Calu3 (cell line): ENCODE results near the gene RPGRIP1L. TPM values are rescaled to one million over a fixed set of nuclear protein-coding genes. Genes with fewer than 3 reads are reported as not detected.

ENCODE experiments used
- BruUV-seq: library from RNA; stranded (reverse); fragments of 400-500 nt; replicated peaks from 2 replicates; lab custom pipeline; 2021; lab: Mats Ljungman, UMichigan
- CTCF ChIA-PET: fragments of 300-600 bp; sonication (Branson Sonifier 250); formaldehyde crosslinking; loops from one replicate; lab custom pipeline; 2022; ENCODE audit warnings: antibody characterized with exemption; lab: Charles Lee
- DNase-seq: peaks from one replicate; pipeline ENCODE4 v3.0.0; 2022
- H3K27ac Mint-ChIP-seq: one replicate; pipeline ENCODE4 v1.8.0; 2022; ENCODE audit warnings: mixed read lengths; ENCODE audit not compliant: unreplicated experiment
- H3K27me3 Mint-ChIP-seq: one replicate; pipeline ENCODE4 v1.8.0; 2022; ENCODE audit warnings: mixed read lengths; ENCODE audit not compliant: unreplicated experiment
- H3K36me3 Mint-ChIP-seq: one replicate; pipeline ENCODE4 v1.8.0; 2022; ENCODE audit warnings: mild to moderate bottlenecking, moderate library complexity, mixed read lengths; ENCODE audit not compliant: insufficient read depth, unreplicated experiment
- H3K4me1 Mint-ChIP-seq: one replicate; pipeline ENCODE4 v1.8.0; 2022; ENCODE audit warnings: mild to moderate bottlenecking, low read depth, mixed read lengths; ENCODE audit not compliant: unreplicated experiment
- H3K4me3 Mint-ChIP-seq: one replicate; pipeline ENCODE4 v1.8.0; 2022; ENCODE audit warnings: mild to moderate bottlenecking, low read depth, moderate library complexity, mixed read lengths; ENCODE audit not compliant: unreplicated experiment
- H3K9me3 Mint-ChIP-seq: one replicate; pipeline ENCODE4 v1.8.0; 2022; ENCODE audit warnings: low read depth, mixed read lengths; ENCODE audit not compliant: unreplicated experiment
- CTCF ChIP-seq: fragments of 200-600 bp; IDR thresholded peaks from one replicate; pipeline ENCODE4 v1.8.0; 2022; ENCODE audit warnings: antibody characterized with exemption; ENCODE audit not compliant: unreplicated experiment
- intact Hi-C: fragments of 100-400 bp; cut with micrococcal nuclease; formaldehyde crosslinking; loops from one replicate; pipeline ENCODE4 v1.10.0; 2022; ENCODE audit not compliant: unreplicated experiment
- total RNA-seq: library from RNA; stranded (reverse); gene quantifications from 2 replicates; pipeline ENCODE4 v1.2.3, GENCODE V29; 2022

RPGRIP1L gene
- total RNA-seq, 1 experiment from 2014 or later, result 16.6 TPM

DNA sequence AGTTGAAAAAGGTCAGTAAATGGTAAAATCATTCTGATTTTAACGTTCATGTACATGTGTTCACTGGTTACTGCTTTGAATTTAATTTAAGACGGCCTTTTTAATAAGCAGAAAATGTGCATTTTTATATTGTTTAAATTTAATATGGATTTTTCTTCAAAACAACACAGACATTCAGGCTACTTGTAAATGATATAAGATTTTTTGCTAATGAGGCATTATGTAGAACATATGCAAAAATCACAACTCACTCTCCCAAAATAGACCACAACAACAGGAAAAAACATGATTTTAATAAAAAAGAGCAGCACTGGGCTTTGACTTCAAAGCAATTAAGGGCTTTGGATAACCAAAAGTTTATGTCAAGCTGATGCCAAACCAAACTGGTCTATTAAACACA, 22.3 kb downstream of the RPGRIP1L start:
- Mint-ChIP-seq H3K36me3 (no peaks in the 10 kb centered on the region), H3K27ac (no peak overlapping the region), H3K4me1 (no peaks in the 10 kb centered on the region), H3K27me3 (no peaks in the 10 kb centered on the region), H3K4me3 (no peak overlapping the region), H3K9me3 (no peaks in the 10 kb centered on the region)
- DNase-seq, result no peak
- BruUV-seq, result no TSS peak
- no peak for TF ChIP-seq CTCF
- CTCF ChIA-PET, result no interaction called here
- intact Hi-C loops, result no loop called here

DNA sequence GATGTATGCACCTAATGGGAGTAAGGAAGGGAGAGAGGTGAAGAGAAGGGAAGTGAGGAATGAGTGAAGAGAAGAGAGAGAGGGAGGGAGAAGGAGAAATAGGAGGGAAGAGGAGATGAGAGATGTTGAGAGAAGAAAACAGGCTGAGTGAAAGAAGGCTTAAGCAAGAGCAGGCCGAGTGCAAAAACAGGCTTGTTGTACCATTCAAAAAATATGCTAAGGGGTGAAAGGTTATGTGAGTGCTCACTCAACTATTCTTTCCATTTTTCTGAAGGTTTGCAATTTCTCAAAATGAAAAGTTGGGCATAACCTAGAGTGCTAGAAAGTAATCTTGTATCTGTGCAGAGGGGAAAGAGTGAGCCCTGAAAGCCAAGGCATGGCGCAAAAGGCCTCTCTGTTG, 22.9 kb downstream of the RPGRIP1L start:
- no peaks in the 10 kb centered on the region for H3K27me3 Mint-ChIP-seq
- no peaks in the 10 kb centered on the region for H3K9me3 Mint-ChIP-seq
- DNase-seq, result no peak
- intact Hi-C loops, result no loop called here
- CTCF ChIA-PET, result no interaction called here
- no peak for TF ChIP-seq CTCF
- no peak overlapping the region for H3K27ac Mint-ChIP-seq
- H3K4me3 Mint-ChIP-seq, result no peak overlapping the region
- H3K4me1 Mint-ChIP-seq, result no peaks in the 10 kb centered on the region
- no peaks in the 10 kb centered on the region for H3K36me3 Mint-ChIP-seq
- no TSS peak for BruUV-seq

DNA sequence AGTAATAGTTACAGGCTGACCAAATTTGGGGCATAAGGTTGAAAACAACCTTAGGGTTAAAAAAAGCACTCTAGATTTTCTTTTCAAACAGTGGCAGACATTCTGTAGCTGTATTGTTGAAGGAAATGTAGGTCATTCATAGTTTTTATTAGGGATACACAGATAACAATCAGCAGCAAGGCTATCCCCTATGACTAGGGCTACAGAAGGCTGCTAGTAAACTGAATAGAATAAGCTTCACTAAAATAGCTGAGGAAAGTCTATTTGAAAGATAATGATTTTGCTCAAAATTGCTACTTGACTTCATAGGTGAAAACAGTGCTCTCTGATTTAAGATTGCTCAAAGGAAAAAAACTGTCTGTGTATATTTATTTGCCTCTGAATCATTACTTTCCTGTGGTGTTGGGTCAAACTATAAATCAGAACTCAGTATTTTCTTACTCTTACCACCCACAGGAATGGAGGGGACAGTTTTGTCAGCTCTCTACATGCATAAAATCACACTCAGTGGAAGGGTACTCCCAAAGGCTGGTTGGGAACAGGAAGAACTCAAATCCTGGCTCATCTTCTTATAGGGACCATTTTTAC, 24.8 kb downstream of the RPGRIP1L start:
- DNase-seq, result no peak
- intact Hi-C loops, result no loop called here
- no TSS peak for BruUV-seq
- Mint-ChIP-seq H3K27ac (no peak overlapping the region), H3K36me3 (no peaks in the 10 kb centered on the region), H3K4me3 (no peak overlapping the region), H3K27me3 (no peaks in the 10 kb centered on the region), H3K4me1 (no peaks in the 10 kb centered on the region), H3K9me3 (no peaks in the 10 kb centered on the region)
- CTCF ChIA-PET, result interaction anchor here (0.7 kb wide), 1 partner anchor 199 kb away, joined by 4 read pairs; no protein-coding TSS in a partner anchor
- no peak for TF ChIP-seq CTCF

GRCh38 chr16:53678155-53678554, 25.5 kb downstream of the RPGRIP1L start:
- H3K4me1 Mint-ChIP-seq, result no peaks in the 10 kb centered on the region
- CTCF ChIA-PET, result interaction anchor here (0.7 kb wide), 1 partner anchor 198 kb away, joined by 4 read pairs; no protein-coding TSS in a partner anchor
- no peaks in the 10 kb centered on the region for H3K27me3 Mint-ChIP-seq
- DNase-seq, result no peak
- intact Hi-C loops, result no loop called here
- no TSS peak for BruUV-seq
- no peaks in the 10 kb centered on the region for H3K9me3 Mint-ChIP-seq
- H3K4me3 Mint-ChIP-seq, result no peak overlapping the region
- no peak for TF ChIP-seq CTCF
- H3K36me3 Mint-ChIP-seq, result no peaks in the 10 kb centered on the region
- H3K27ac Mint-ChIP-seq, result no peak overlapping the region
